GM12865 (cell line): ENCODE measurements around the gene CLIP2.
"Not testable (repeated sequence)": the region's sequence is repeated elsewhere in the genome, so short reads cannot be mapped to it uniquely, and the experiment has no call there.

Source experiments
- DNase-seq: peaks from one replicate; pipeline ENCODE4 v3.0.0; 2010; ENCODE audit warnings: low read depth
- H3K4me3 ChIP-seq: 2 replicates; pipeline ENCODE4 v1.5.1; 2011; ENCODE audit warnings: mild to moderate bottlenecking, low read depth, low read length, control low read depth
- TF ChIP-seq, protein P1 (sequence below): IDR thresholded peaks from 2 replicates; pipeline ENCODE4 v1.5.1; 2011; ENCODE audit warnings: low read length, control low read depth, low read depth, inconsistent platforms; ENCODE audit not compliant: insufficient read depth; ENCODE audit errors: missing control alignments

CLIP2 gene

DNA sequence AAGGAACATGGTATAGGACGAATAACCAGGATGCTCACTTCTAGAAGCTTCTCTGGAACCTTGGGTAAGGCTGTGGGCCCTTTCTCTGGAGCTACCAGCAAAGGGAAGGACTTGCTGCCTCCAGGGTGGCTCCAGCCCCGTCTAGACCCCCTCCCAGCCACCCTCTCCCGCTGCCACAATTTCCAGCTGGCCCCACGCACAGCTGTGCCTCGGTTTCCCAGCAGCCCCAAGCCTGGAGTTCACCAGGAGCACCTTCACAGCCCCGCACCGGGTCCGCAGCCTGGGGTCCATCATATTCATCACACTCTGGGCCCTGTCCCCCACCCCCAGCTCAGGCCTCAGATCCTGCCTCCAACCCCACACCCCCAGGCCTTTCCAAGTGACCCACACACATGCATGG, 128.9 kb downstream of the CLIP2 start:
- H3K4me3 ChIP-seq, result no peak overlapping the region
- TF ChIP-seq, protein P1, sequence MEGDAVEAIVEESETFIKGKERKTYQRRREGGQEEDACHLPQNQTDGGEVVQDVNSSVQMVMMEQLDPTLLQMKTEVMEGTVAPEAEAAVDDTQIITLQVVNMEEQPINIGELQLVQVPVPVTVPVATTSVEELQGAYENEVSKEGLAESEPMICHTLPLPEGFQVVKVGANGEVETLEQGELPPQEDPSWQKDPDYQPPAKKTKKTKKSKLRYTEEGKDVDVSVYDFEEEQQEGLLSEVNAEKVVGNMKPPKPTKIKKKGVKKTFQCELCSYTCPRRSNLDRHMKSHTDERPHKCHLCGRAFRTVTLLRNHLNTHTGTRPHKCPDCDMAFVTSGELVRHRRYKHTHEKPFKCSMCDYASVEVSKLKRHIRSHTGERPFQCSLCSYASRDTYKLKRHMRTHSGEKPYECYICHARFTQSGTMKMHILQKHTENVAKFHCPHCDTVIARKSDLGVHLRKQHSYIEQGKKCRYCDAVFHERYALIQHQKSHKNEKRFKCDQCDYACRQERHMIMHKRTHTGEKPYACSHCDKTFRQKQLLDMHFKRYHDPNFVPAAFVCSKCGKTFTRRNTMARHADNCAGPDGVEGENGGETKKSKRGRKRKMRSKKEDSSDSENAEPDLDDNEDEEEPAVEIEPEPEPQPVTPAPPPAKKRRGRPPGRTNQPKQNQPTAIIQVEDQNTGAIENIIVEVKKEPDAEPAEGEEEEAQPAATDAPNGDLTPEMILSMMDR, result no peak
- DNase-seq, result no peak

DNA sequence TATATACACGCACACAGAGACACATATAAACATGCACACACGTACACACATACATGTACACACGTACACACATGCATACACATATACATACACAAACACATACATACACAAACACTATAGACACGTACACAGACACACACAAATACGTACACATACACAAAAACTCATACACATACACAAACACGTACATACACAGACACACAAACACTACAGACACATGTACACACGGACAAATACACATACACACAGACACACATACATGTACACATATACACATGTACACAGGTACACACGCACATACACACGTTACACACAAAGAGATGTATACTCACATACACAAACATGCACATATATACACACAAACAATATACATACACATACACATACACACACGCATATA, 129.3 kb downstream of the CLIP2 start:
- TF ChIP-seq, protein P1, result no peak
- DNase-seq, result no peak
- H3K4me3 ChIP-seq, result no peak overlapping the region

DNA sequence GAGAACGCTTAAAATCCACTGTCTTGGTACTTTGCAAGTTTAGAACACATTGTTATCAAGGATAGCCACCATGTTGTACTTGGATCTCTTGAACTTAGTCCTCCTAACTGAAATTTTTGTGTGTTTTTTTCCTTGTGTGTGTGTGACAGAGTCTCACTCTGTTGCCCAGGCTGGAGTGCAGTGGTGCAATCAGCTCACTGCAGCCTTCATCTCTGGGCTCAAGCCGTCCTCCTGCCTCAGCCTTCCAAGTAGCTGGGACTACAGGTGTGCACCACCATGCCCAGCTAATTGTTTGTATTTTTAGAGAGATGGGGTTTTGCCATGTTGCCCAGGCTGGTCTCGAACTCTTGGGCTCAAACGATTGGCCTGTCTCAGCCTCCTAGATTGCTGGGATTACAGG, 130.0 kb downstream of the CLIP2 start:
- not testable (repeated sequence) for DNase-seq, H3K4me3 ChIP-seq

DNA sequence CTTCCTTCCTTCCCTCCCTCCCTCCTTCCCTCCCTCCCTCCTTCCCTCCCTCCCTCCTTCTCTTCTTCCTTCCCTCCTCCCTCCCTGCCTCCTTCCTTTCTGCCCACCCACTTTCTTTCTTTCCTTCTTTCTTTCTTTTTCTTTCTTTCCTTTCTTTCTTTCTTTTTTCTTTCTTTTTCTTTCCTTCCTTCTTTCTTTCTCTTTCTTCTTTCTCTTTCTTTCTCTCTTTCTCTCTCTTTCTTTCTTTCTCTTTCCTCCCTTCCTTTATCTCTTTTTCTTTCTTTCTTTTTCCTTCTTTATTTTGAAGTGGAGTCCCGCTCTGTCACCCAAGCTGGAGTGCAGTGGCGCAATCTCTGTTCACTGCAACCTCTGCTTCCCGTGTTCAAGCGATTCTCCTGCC, 130.8 kb downstream of the CLIP2 start:
- H3K4me3 ChIP-seq, result no peak overlapping the region
- TF ChIP-seq, protein P1, result no peak
- no peak for DNase-seq

DNA sequence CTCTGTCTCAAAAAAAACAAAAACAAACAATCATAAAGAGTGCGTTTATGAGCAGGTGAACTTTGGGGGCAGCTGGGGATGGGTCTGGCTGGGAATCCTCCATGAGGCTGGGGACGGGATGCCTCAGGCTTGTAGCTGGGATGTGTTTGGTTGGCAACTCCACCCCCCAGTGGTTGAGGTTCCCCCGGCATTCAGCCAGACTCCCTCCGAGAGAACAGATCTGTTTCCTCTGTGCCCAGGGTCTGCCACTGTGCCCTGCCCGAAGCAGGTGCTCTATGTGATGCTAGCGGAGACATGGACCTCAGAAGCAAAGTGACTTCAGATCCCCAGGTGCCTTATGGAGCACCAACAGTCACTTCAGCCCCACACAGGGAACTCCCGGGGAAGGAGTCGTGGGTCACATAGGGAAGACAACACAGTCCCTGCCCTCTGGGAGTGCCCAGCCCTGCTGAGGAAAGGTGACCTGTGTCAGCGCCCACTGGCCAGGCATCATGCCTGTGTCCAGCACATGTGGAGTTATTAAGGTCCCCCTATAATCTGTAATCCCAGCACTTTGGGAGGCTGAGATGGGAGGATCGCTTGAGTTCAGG, 135.2 kb downstream of the CLIP2 start:
- H3K4me3 ChIP-seq, result no peak overlapping the region

DNA sequence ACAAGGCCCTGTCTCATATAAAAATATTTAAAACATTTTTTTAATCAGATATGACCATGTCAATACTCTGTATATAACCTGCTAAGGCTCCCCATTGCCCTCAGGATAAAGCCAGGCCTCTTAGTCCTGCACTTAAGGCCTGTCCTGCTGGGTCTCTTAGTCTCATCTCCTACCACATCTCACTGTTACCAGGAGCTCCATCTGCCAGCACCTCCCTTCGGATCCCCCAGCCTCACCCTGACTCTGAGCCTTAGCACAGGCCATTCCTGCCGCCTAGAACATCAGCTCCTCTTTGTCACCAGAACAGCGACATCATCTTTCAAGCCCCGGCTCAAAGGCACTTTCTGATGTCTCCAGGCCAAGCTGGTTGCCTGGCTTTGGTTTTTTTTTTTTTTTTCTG, 138.8 kb downstream of the CLIP2 start:
- no peak for DNase-seq
- TF ChIP-seq, protein P1, result no peak
- H3K4me3 ChIP-seq, result no peak overlapping the region

More for the DNA sequence above, 135.2 kb downstream of the CLIP2 start:
- TF ChIP-seq, protein P1, result no peak
- no peak for DNase-seq

DNA sequence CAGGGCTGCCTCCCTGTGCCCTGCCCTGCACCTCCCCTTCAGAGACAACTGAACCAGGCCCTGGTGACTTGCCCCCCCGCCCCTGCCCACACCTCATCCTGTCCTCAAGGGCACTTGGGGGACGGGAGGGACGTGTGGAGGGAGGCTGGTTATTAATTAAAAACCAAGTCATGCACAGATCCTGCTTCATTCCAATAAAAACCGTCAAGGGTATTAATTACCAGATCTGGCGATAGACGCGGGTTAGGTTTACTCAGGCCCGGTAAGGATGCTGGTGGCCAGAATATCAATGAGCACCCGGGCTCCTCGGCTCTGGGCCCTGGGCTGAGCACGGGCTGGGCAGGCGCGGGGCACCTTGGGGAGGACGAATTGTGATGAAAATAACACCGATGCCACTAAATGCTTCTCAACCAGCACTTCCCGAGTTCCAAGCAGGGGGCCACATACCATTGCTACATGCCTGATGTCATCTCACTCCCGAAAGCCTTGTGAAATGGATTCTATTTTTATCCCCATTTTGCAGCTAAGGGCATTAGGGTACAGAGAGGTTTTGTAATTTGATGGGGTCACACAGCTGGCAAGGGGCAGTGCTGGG, 140.0 kb downstream of the CLIP2 start:
- no peak for DNase-seq
- TF ChIP-seq, protein P1, result no peak
- H3K4me3 ChIP-seq, result no peak overlapping the region

DNA sequence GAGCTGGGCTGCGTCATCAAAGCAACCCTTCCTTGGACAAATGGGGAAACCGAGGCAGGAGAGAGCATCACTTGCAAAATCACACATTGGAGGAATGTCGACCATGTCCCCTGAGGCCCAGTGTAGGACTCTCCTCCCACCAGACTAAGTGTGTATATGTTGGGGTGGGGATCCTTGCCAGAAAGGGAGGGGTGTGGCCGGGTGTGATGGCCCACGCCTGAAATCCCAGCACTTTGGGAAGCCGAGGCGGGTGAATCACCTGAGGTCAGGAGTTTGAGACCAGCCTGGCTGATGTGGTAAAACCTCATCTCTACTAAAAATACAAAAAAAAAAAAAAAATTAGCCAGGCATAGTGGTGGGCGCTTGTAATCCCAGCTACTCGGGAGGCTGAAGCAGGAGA, 141.2 kb downstream of the CLIP2 start:
- H3K4me3 ChIP-seq, DNase-seq: not testable (repeated sequence)
